NOMO-1 treated with dmso at 0.1 percent for 144 hours (cell line): ENCODE data around the gene LCN1.

ENCODE experiments used
- DNase-seq: peaks from one replicate; lab custom pipeline; 2025; ENCODE audit not compliant: unreplicated experiment; lab: John Stamatoyannopoulos, UW

The LCN1 gene

GRCh38 chr9:135488527-135488926 lies 32.7 kb upstream of the LCN1 start:
- no peak for DNase-seq

GRCh38 chr9:135489188-135489906 lies 31.9 kb upstream of the LCN1 start:
- no peak for DNase-seq

- DNase-seq: no peak
Observed at GRCh38 chr9:135490166-135490870, 30.9 kb upstream of the LCN1 start.

GRCh38 chr9:135490980-135491464 lies 30.2 kb upstream of the LCN1 start:
- no peak for DNase-seq

GRCh38 chr9:135491764-135492163 lies 29.5 kb upstream of the LCN1 start:
- no peak for DNase-seq

- no peak for DNase-seq
Observed at GRCh38 chr9:135492886-135493669, 28.2 kb upstream of the LCN1 start.

GRCh38 chr9:135494791-135495559 lies 26.3 kb upstream of the LCN1 start:
- no peak for DNase-seq

GRCh38 chr9:135498381-135499126 lies 22.7 kb upstream of the LCN1 start:
- DNase-seq: no peak

DNA sequence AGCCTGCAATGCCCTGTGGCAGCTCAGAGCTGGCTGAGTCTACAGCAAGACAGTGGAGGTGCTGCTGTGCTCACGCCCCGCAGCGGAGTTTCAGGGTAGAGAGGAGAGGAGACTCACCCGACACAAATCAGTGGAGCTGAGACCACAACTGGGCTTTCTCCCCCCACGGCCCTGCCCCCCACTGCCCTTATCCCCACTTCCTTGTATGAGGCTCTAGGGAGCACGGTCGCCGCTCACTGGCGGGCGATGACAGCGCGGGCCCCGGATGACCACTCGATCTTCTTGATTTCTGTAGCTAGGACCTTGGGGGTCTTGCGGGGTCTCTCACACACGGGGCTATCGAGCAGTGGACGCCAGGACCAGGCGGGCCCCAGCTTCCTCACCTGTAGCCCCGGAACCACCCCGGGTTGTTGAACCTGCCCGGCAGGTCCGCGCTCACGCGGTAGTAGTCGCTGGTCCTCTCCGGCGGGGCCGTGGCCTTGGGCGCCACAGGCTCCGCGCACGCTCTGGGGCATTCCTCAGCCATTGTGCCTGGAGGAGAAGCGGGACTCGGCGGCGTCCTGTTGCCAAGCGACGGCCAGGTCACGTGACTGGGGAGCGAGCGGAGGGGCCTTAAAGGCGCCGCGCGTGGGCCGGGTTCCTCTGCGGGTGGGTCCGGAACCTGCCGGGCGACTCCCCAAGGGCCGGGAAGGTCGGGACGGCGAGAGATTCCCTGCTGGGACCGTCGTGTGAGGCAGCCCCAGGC lies 21.7 kb upstream of the LCN1 start:
- DNase-seq: peak; percentile 93

GRCh38 chr9:135500071-135500524 lies 21.1 kb upstream of the LCN1 start:
- DNase-seq: no peak

DNA sequence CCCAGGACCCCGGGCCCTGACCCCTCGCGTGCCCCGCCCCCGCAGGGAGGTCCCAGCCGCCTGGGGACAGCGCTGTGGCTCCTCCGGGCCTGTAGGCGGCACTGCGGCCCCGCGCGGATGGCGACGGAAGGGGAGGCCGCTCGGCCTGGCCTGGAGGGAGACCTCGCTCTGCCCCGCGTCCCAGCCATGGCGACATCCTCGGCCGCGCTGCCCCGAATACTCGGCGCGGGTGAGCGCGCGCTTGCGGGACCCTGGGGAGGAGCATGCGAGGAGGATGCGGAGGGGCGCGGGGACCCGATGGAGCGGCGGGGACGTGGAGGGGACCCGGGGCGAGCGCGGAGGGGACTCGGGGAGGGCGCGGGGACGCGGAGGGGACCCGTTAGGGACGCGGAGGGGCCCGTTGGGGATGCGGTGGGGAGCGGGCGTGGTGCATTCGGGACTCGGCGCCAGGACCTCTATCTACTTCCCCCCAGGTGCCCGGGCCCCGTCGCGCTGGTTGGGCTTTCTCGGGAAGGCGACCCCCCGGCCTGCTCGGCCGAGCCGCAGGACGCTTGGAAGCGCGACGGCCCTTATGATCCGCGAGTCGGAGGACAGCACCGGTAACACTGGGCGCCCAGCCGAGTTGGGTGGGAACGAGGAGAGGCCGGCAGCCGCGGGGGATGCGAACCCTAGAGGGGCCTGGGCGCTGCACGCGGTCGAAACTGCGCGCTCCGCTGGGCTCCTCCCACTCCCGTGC lies 20.5 kb upstream of the LCN1 start, which contains the start of gene MRPS2:
MRPS2 (plus strand) TSS at position 158 of the 736 bp plus-strand sequence; CDS start at position 187, 29 bp downstream.
- DNase-seq: peak; percentile 88

GRCh38 chr9:135501261-135502167 lies 19.7 kb upstream of the LCN1 start:
- no peak for DNase-seq

DNA sequence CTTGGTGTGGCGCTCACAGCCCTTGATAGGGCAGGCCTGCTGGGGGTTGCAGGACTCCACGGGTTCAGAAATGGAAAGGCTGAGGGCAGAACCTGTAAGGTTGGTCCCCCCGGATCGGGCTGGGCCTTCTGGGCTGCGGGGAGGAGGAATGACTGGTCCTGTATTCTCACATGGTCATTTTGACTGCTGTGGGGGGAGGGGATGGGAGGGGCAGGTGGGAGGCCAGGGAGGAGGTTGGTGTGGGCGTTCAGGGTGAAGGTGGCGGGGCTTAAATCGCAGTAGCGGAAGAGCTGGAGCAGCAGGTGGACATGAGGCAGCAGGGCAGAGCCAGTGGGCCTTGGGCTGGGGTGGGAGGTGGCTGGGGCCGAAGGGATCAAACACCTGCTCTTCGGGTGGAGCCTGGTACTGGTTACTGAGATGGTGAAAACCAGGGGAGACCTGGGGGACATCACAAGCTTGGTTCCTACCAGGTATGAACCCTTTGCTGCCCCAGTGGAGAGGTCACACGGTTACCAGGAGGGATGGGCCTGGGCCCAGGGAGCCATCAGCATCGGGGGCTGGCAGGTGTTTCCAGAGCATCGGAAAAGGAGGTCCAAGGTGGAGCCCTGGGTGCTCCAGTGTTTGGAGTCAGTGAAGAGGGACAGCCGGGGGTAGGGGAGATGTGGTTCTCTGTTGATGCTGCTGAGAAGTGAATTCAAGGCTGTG lies 18.9 kb upstream of the LCN1 start:
- no peak for DNase-seq

DNA sequence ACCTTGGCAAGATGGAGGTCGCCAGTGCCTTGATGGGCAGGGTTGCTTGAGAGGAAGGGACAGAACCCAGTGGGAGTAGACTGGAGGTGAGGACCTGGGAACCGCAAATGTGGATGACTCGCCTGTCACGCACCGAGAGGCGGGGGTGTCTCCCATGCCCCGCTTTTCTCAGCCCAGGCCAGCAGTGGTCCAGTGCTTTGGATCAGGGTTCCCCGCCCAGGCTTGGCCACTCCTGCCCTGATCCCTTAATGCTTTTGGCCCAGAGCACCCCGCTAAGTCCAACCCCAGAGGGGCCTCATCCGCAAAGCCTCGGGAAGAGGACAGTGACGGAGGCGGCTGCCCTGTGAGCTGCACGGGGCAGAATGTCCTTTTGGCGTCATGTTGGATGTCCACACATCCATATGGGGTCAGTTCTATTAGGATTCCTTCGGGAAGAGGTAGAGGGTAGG lies 18.3 kb upstream of the LCN1 start:
- no peak for DNase-seq

GRCh38 chr9:135503371-135504261 lies 17.6 kb upstream of the LCN1 start:
- DNase-seq: no peak
